Psoas muscle (tissue), 8 donors: ENCODE data around the gene SENP6. TPM values are rescaled to one million over a fixed set of nuclear protein-coding genes. Genes with fewer than 3 reads are reported as not detected.

Experiments
- ATAC-seq, 4 donors: fragments of 200-7000 bp; cut with Tn5 transposase; one replicate each; pipeline ENCODE4 v1.9.1; 2020; ENCODE audit warnings: moderate library complexity in 3 of 4, mild to moderate bottlenecking in 2 of 4
- DNase-seq, 2 donors: peaks; one replicate each; pipeline ENCODE4 v3.0.0-alpha.2; 2020
- H3K27ac ChIP-seq: fragments of 200-600 bp; one replicate; pipeline ENCODE4 v1.8.0; 2022
- H3K27me3 ChIP-seq, 3 donors: fragments of 200-600 bp in 1 of 3; one replicate each; pipeline versions ENCODE4 v1.6.1 to v1.8.0; 2013 to 2022; ENCODE audit warnings: low read length in 2 of 3, mild to moderate bottlenecking in 2 of 3, moderate library complexity in 1 of 3; ENCODE audit not compliant: insufficient read depth in 3 of 3
- H3K36me3 ChIP-seq, 2 donors: fragments of 200-600 bp in 1 of 2; one replicate each; pipeline versions ENCODE4 v1.6.1 to v1.8.0; 2013 to 2022; ENCODE audit warnings: low read depth in 1 of 2, mild to moderate bottlenecking in 1 of 2, moderate library complexity in 1 of 2; ENCODE audit not compliant: insufficient read depth in 1 of 2
- H3K4me1 ChIP-seq: fragments of 200-600 bp; one replicate; pipeline ENCODE4 v1.8.0; 2022
- H3K4me3 ChIP-seq: fragments of 200-600 bp; one replicate; pipeline ENCODE4 v1.8.0; 2022; ENCODE audit warnings: mild to moderate bottlenecking
- H3K9me3 ChIP-seq: fragments of 200-600 bp; one replicate; pipeline ENCODE4 v1.8.0; 2022
- WGBS, 3 donors: extraction: QIAGEN DNeasy Blood & Tissue Kit; methylation state at CpG; one replicate each; pipeline versions ENCODE4 v1.1.6 to v1.1.7; 2013; 5-methylcytosine and 5-hydroxymethylcytosine counted together
- intact Hi-C, 2 donors: fragments of 100-400 bp; cut with DNase I; formaldehyde crosslinking; loops; one replicate each; pipeline versions ENCODE4 v1.11.0 to v1.14.2; 2022
- polyA plus RNA-seq, 3 donors: library from polyadenylated mRNA; stranded (reverse); fragments of 200-250 nt; gene quantifications; one replicate each; pipeline ENCODE4 v1.2.3, GENCODE V29; 2013
- total RNA-seq, 4 donors: library from RNA; stranded (reverse); fragmentation: NEBNext Ultra II Directional in 2 of 4; extraction: Animal tissue kit (Norgen Biotek cat#: 25700) in 2 of 4; gene quantifications; one replicate each; pipeline versions ENCODE4 v1.2.1 to v1.2.4, GENCODE V29; 2021 to 2023
- TF ChIP-seq, protein P1 (sequence below): fragments of 200-600 bp; IDR thresholded peaks from one replicate; pipeline ENCODE4 v1.8.0; 2022; ENCODE audit warnings: antibody characterized with exemption
- donor health status: healthy with polysubstance abuse.
- donor health status: DM: no; HTN: no; CAD: no; lungs with moderate emphysema.
- donor health status: Bipolar disorder and iron deficiency.
- donor health status: healthy.
- donor health status: DM: yes; HTN: yes; CAD: no.
- donor health status: DM: no; HTN: no; CAD: no.
- donor health status: DM: no; HTN: no; CAD: no.
- donor health status: DM: yes; HTN: yes; CAD: no.

SENP6 gene
- total and polyA plus RNA-seq, 7 donors, result 17.6 to 69.5 (median 51.5) TPM

- H3K27ac ChIP-seq, result peak overlapping the region; percentile 98
- peak overlapping the region; percentile 76 for H3K4me3 ChIP-seq
These were observed 912 bp upstream of the SENP6 start for GRCh38 chr6:75600768-75601167.

GRCh38 chr6:75602246-75603105 lies 796 bp downstream of the SENP6 start:
- Histone ChIP-seq H3K27me3 (no peaks in the 10 kb centered on the region), H3K9me3 (no peaks in the 10 kb centered on the region), H3K36me3 (no peaks in the 10 kb centered on the region), H3K4me1 (peaks cover 27% of the 10 kb centered on the region), H3K4me3 (peak overlapping the region; percentile 76), H3K27ac (peak overlapping the region; percentile 98)
- DNase-seq, result peak; percentile 53 to 72
- intact Hi-C loops, result loop anchor here in 1 of 2 donors (10.0 kb wide), 2 partner anchors 228 to 318 kb away; partner anchors contain the start of gene TMEM30A
- 0 to 1% (median 1%) methylated on average over 48 to 70 of the region's 70 CpGs for WGBS, 3 donors
- TF ChIP-seq, protein P1, sequence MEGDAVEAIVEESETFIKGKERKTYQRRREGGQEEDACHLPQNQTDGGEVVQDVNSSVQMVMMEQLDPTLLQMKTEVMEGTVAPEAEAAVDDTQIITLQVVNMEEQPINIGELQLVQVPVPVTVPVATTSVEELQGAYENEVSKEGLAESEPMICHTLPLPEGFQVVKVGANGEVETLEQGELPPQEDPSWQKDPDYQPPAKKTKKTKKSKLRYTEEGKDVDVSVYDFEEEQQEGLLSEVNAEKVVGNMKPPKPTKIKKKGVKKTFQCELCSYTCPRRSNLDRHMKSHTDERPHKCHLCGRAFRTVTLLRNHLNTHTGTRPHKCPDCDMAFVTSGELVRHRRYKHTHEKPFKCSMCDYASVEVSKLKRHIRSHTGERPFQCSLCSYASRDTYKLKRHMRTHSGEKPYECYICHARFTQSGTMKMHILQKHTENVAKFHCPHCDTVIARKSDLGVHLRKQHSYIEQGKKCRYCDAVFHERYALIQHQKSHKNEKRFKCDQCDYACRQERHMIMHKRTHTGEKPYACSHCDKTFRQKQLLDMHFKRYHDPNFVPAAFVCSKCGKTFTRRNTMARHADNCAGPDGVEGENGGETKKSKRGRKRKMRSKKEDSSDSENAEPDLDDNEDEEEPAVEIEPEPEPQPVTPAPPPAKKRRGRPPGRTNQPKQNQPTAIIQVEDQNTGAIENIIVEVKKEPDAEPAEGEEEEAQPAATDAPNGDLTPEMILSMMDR, result no peak
- ATAC-seq, result peak; percentile 73 to 82 (median 74)

More at GRCh38 chr6:75600768-75601167, 912 bp upstream of the SENP6 start:
- ATAC-seq (no peak), DNase-seq (no peak)
- H3K9me3 ChIP-seq, result no peaks in the 10 kb centered on the region
- TF ChIP-seq, protein P1, result no peak
- 30 to 42% (median 31%) methylated on average over 7 of the region's 7 CpGs for WGBS, 3 donors
- intact Hi-C loops, result loop anchor here in 1 of 2 donors (10.0 kb wide), 2 partner anchors 226 to 316 kb away; partner anchors contain the start of gene TMEM30A
- H3K36me3 ChIP-seq, result no peaks in the 10 kb centered on the region
- no peaks in the 10 kb centered on the region for H3K27me3 ChIP-seq
- H3K4me1 ChIP-seq, result peaks cover 17% of the 10 kb centered on the region

- peaks cover 31% of the 10 kb centered on the region for H3K4me1 ChIP-seq
- WGBS, 3 donors, result 2 to 10% (median 2%) methylated on average over 2 of the region's 2 CpGs
- peak overlapping the region; percentile 98 for H3K27ac ChIP-seq
- intact Hi-C loops, result loop anchor here in 1 of 2 donors (10.0 kb wide), 2 partner anchors 228 to 318 kb away; partner anchors contain the start of gene TMEM30A
- DNase-seq (no peak), ATAC-seq (no peak)
- peak overlapping the region; percentile 76 for H3K4me3 ChIP-seq
- no peaks in the 10 kb centered on the region for H3K36me3 ChIP-seq
- no peaks in the 10 kb centered on the region for H3K9me3 ChIP-seq
- H3K27me3 ChIP-seq, result no peaks in the 10 kb centered on the region
- TF ChIP-seq, protein P1, result no peak
These were observed 1.4 kb downstream of the SENP6 start for GRCh38 chr6:75603106-75603420.

DNA sequence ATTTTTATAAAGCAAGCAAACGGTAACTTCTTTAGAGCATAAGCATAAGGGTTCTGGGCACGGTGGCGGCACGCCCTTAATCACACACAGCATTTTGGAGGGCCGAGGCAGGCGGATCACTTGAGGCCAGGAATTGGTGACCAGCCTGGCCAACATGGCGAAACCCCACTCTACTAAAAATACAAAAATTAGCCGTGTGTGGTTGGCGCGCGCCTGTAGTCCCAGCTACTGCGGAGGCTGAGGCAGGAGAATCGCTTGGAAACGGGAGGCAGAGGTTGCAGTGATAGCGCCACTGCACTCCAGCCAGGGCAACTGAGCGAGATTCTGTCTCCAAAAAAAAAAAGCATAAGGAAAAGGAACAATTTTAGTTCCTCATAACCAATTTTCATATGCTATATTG lies 2.6 kb downstream of the SENP6 start:
- Histone ChIP-seq H3K4me3 (peak overlapping the region; percentile 76), H3K36me3 (no peaks in the 10 kb centered on the region), H3K27ac (no peak overlapping the region), H3K4me1 (peaks cover 40% of the 10 kb centered on the region), H3K9me3 (no peaks in the 10 kb centered on the region), H3K27me3 (no peaks in the 10 kb centered on the region)
- intact Hi-C loops, result loop anchor here in 1 of 2 donors (10.0 kb wide), 2 partner anchors 229 to 319 kb away; partner anchors contain the start of gene TMEM30A
- ATAC-seq (no peak), DNase-seq (no peak)
- TF ChIP-seq, protein P1, result no peak
- WGBS, 3 donors, result 95 to 97% (median 95%) methylated on average over 16 of the region's 16 CpGs
